Stomach (tissue), 4 donors: ENCODE measurements around the gene APLP1.

Source experiments
- POLR2AphosphoS5 ChIP-seq, 3 donors: sonication (generic); formaldehyde crosslinking; IDR thresholded peaks; one replicate each; pipeline ENCODE4 v1.6.1; 2016; ENCODE audit warnings: antibody characterized with exemption in 3 of 3
- TF ChIP-seq, protein P1 (sequence below), 7 experiments: fragments of 450-650 bp in 4 of 7; fragments of 200-600 bp in 3 of 7; sonication (generic) in 3 of 7; IDR thresholded peaks; one replicate each; pipeline ENCODE4 v1.5.1; 2016 to 2019; ENCODE audit warnings: antibody characterized with exemption in 7 of 7, control low read depth in 2 of 7, mild to moderate bottlenecking in 1 of 7

DNA sequence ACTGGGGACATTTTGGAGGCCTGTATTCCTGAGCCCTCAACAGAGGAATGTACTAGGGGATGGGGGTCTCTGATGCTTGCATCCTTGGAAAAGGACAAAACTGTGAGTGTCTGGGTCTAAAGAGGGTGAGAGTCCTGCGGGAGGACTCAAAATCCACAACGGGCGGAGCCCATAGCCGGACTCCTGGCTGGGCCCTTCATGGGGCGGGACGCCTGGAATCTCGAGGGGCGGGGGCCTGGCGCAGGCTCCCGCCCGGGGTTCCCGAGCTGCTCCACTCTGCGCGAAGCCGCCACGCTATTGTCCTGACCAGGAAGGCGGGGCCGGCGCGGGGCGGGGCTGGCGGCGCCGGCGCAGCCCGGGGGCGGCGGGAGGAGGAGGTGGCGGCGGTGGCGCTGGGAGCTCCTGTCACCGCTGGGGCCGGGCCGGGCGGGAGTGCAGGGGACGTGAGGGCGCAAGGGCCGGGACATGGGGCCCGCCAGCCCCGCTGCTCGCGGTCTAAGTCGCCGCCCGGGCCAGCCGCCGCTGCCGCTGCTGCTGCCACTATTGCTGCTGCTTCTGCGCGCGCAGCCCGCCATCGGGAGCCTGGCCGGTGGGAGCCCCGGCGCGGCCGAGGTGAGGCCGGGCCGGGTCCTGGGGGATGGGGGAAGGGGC lies at the start of gene APLP1:
- TF ChIP-seq, protein P1, sequence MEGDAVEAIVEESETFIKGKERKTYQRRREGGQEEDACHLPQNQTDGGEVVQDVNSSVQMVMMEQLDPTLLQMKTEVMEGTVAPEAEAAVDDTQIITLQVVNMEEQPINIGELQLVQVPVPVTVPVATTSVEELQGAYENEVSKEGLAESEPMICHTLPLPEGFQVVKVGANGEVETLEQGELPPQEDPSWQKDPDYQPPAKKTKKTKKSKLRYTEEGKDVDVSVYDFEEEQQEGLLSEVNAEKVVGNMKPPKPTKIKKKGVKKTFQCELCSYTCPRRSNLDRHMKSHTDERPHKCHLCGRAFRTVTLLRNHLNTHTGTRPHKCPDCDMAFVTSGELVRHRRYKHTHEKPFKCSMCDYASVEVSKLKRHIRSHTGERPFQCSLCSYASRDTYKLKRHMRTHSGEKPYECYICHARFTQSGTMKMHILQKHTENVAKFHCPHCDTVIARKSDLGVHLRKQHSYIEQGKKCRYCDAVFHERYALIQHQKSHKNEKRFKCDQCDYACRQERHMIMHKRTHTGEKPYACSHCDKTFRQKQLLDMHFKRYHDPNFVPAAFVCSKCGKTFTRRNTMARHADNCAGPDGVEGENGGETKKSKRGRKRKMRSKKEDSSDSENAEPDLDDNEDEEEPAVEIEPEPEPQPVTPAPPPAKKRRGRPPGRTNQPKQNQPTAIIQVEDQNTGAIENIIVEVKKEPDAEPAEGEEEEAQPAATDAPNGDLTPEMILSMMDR (IDR thresholded peaks at IDR 0.05): no peak
- no peak for TF ChIP-seq POLR2AphosphoS5 (IDR thresholded peaks at IDR 0.05)
